DMS53 (cell line): ENCODE measurements around the gene MYF6.
"Not testable (repeated sequence)": the region's sequence is repeated elsewhere in the genome, so short reads cannot be mapped to it uniquely, and the experiment has no call there.

Experiments
- DNase-seq: peaks from one replicate; lab custom pipeline; 2025; lab: John Stamatoyannopoulos, UW

The MYF6 gene

GRCh38 chr12:80707126-80707829 is at the start of gene MYF6:
TSS of gene MYF6 (plus strand) at chr12:80707634. CDS start at chr12:80707720, 86 bp downstream.
- DNase-seq, result no peak

DNA sequence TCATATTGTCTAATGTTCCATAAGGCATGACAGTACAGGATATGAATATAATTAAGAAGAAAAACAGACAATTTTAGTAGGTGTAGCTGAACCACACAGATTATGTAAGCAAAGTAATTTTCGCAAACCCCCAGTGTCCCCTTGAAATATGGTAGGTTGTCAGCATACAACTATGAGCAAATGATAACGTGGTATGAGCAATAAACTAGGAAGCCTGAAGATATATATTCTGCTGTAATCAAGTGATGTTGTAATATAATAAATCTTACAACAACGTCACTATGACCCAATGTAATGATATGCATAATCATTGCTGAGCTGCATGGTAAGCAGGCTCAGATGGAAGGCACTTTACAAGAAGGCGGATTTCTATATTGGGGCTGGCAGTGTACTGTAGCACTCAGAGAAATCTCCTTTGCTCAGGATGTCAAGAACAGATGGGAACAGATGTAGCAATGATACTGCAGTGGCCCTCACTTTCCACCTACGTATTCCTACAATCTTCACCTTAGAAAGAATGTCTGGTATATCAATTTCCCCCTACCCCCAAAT is 47.8 kb upstream of the MYF6 start:
- DNase-seq, result no peak

GRCh38 chr12:80662586-80662985 is 44.8 kb upstream of the MYF6 start:
- no peak for DNase-seq

DNA sequence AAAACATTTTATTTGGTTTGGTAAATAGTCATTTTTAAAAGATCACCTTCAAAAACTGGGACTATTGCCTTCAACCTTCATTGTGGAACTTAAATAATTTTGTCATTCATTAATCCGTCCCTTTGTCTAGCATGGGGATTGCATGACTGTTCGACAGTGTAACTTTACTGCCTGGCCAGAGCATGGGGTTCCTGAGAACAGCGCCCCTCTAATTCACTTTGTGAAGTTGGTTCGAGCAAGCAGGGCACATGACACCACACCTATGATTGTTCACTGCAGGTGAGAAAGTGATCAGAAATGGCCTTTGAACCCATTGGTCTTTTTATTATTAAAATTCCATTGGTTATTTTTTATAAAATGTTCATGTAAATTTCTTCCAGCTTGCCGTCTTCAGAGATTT is 37.2 kb upstream of the MYF6 start:
- no peak for DNase-seq

- DNase-seq, result not testable (repeated sequence)
Measured at GRCh38 chr12:80676042-80676636, 31.3 kb upstream of the MYF6 start.

- DNase-seq, result no peak
Measured at GRCh38 chr12:80676856-80677255, 30.6 kb upstream of the MYF6 start.

- no peak for DNase-seq
Measured at GRCh38 chr12:80677994-80678393, 29.4 kb upstream of the MYF6 start.

DNA sequence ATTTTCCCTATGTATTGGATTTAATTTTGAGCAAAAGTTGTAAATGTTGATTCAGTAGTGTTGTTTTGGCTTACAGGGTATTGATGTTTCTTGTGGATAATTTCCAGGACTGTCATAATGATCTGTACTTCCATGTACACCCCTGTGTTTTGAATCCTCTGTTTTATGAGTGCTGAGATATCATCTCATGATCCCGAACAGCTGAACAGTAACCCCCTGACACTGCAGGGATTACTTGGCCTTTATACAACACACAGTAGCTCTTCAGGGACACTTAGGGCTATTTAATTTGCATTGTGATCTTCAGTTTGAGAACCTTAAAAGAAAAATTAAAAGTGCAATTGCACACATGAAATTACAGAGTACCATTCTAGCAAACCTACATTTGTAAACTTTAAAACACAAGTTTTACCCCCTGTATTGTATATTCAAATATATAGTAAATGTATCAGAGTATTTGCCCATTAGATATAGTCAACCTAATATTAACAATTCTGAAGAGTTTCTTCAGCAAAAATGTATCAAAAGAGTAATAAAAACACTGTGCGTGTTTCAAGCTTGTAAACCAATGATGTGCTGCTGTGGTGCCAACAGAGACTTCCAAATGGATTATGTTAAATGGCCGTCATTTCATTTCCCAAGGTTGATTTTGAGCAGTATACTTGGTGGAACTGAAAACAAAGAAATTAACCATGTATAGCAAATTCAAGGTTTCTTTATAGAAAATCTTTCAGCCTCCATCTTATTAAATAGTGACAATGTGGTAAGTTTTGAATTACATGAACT is 27.9 kb upstream of the MYF6 start:
- DNase-seq, result no peak

GRCh38 chr12:80681287-80681686 is 26.1 kb upstream of the MYF6 start:
- DNase-seq, result no peak

- DNase-seq, result no peak
Measured at GRCh38 chr12:80681786-80682185, 25.6 kb upstream of the MYF6 start.

GRCh38 chr12:80684077-80684495 is 23.3 kb upstream of the MYF6 start:
- DNase-seq, result no peak

- DNase-seq, result no peak
Measured at GRCh38 chr12:80690090-80690489, 17.3 kb upstream of the MYF6 start.

- no peak for DNase-seq
Measured at GRCh38 chr12:80690513-80690912, 16.9 kb upstream of the MYF6 start.

GRCh38 chr12:80692114-80692513 is 15.3 kb upstream of the MYF6 start:
- peak; percentile 48 for DNase-seq

GRCh38 chr12:80697270-80697887 is 10.1 kb upstream of the MYF6 start:
- no peak for DNase-seq

DNA sequence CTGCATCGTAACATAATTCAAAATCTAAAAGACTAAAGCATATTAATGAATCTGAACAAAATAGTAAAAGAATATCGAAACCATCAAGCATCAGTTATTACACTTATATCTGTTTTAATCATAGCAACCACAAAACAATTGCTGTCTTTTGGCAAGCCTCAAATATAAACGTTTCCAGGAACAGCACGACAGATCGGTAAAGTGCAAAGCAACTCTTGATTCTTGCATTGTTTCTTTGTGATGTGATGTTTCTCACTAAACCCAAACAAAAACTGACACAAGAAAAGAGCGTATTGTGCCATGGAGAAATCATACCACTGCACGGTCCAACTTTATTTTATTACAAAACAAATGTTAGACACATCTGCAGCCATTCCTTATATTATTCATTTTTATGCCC is 9.2 kb upstream of the MYF6 start:
- no peak for DNase-seq

- DNase-seq, result no peak
Measured at GRCh38 chr12:80698847-80699542, 8.4 kb upstream of the MYF6 start.

DNA sequence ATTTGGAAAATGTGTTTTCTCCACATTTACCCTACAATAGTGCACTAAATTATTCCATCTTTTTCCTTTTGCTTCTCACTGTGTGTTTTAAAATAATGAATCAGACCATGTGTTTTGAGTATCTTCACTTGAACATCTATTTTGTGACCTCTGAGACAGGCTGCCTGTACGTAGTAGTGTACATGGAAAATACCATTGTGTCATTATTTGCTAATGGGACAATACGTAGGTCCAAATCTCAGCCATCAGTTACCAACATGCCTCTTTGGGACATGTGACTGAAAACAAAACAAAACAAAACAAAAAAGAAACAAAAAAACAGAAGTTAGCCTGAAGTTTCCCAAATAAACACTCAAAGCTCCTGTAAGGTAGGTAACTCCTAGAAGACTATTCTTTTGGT is 7.1 kb upstream of the MYF6 start:
- DNase-seq, result no peak

- DNase-seq, result no peak
Measured at GRCh38 chr12:80701388-80701787, 6.0 kb upstream of the MYF6 start.

DNA sequence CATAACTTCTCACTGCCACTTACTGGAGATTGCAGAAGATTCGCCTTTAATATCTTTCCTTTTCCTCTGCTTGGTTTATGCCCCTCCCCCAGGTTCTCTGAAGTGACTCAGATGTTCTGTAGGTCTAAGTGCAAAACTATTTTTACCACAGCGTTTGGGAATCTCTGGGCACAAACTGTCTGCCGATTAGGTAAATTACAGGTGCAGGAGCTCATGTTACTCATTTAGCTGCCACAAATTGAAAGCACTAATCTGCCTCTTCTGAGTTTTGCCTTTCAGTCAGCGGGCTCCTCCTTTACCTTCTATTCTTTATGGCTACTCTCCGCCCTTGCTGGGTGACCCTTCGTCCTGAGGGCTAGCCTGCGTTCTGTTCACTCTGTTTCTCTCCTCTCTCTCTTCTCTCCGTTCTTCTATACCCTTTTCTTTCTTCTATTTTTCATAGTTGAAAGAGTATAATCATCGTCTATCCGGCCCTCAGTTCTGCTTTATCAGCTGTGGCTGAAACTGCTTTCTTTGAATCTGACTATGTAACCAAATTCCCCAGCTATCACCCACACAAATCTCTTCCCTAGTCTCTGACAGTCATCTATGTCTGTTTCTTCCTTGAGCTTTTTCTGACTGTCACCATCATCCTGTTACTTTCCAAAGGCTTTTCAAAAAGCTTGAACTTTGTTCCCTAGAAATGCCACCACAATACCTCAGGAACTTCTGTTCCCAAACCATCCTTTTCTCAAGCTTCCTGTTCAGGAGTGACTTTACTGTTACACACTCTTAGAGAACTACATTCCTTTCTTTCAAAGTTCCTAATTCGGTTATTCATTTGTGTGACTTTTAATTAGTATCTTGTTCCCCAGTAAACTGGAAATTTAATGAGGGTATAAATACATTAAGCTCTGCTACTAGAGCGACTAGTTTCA is 4.3 kb upstream of the MYF6 start:
- DNase-seq, result peak; percentile 36

- no peak for DNase-seq
Measured at GRCh38 chr12:80704420-80704819, 3.0 kb upstream of the MYF6 start.
